GM10847 (cell line): ENCODE results near the gene GPRIN3.

Experiments
- POLR2A ChIP-seq: IDR thresholded peaks from 2 replicates; pipeline ENCODE4 v1.6.1; 2011; ENCODE audit not compliant: insufficient read length; ENCODE audit errors: extremely low read depth

Gene GPRIN3

DNA sequence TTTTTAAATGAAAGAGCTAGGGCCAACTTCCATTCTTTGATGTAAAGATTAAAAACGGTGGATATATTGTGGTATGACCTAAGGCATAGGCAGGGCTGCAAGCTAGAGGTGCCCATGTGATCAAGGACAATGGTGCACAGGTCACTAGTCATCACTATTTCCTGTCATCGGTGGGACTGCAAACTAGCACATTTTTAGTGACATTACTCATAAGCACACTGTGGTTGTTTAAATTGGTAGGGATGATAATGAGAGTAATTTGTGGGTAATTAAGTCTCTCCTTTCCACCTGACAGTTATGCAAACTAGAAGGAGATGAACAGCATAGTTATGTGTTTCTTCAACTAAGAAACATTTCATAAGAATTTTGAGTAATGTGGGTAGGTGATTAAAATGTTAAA is 85.4 kb downstream of the GPRIN3 start:
- no peak for TF ChIP-seq POLR2A

DNA sequence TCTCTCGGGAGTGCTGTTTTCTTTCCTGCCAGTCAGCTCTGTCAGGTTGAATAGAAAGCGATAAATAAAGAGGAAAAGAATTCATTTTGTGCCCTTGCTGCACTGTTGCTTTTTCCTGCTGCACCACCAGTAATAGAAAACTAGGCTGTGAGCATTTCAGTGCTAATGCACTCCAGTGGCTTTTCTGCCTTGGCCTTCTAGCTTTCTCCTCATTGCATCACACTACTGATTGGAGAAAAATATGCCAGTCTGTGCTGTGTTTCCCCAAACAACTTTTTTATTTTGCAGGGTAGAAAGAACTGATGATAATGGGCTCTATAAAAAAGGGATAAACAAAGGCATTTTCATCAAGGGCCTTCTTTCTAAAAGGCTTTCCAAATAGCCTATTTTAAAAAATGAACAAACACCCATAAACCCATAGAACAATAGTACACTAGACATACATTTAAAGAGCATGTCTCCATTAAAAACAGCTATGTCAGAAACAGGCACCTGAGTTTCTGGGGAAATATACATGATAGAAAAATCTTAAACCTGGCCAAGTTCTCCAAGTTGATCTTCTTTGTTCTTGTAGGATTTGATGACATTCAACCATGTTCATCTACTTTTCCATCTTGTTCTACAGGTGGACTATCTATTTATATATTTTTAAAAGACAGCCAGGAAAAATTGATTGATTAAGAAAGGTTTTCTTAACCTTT is 86.3 kb downstream of the GPRIN3 start:
- no peak for TF ChIP-seq POLR2A

DNA sequence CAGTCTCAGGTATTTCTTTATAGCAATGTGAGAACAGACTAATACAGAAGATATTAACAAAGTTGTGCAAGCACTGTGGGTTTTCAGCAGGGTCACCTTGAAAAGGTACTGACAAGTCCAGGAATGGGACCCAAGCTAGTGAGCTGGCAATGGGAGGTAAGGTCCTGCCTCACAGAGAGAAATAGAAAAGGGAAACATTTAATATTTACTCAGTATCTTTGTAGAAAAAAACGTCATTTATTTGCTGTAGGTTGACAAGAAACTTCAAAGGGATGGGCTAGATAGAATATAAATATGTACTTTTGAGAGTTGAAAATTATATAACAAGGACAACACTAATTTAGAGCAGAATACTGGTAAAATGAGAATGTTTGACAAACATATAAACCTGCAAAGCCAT is 89.0 kb downstream of the GPRIN3 start:
- no peak for TF ChIP-seq POLR2A

DNA sequence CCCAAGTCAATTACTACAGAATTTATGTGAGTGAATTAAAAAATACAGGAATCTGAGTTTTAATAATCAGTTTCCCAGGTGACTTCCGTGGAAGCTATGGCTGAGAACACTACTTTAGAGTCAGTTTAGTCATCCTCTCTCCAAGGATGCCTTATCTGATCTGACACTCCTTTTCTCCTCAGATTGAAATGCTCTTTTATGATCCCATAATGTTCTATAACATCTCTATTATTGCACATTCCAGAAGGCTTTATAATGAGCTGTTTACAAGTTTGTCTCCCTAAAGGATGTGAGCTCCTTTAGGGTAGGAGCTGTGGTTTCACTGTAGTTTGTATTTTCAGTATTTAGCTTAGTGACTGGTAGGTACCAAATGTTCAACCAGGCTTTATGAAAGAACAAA is 90.0 kb downstream of the GPRIN3 start:
- no peak for TF ChIP-seq POLR2A

DNA sequence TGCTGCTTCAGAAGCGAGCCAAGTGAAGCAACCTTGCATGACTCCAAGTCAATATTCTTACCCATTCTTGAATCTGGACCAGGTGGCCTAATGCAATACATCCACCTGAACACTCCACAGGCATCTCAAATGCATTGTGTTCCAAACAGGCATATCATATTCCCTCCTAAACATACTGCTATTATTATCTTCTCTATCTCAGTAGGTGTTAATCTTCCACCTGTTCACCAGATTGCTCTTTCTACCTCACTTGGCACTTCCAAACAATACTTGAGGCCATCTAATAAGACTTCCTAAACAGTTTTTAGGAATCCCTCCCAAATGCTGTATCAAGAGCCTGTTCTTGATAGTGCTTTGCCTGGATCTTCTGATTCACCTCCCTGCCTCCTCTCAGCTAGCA is 90.7 kb downstream of the GPRIN3 start:
- TF ChIP-seq POLR2A, result no peak

DNA sequence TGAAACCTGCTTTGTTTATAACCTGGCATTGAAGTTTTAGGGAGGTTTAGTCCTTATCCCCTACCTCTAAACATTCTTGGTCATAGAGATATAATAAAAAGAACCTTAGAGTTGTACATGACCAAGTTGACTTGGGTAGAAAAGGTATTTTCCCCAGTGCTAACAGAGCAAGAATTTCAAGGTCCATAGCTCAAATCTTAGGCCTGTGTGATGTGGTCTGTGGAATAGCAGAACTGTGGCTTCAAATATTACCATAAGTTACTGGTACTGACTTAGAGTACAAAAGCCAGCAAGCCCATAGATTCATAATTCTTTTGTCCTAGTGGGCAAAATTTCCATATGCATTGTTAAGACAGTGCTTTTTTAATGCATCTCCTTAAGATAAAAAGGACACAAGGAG is 91.2 kb downstream of the GPRIN3 start:
- no peak for TF ChIP-seq POLR2A

DNA sequence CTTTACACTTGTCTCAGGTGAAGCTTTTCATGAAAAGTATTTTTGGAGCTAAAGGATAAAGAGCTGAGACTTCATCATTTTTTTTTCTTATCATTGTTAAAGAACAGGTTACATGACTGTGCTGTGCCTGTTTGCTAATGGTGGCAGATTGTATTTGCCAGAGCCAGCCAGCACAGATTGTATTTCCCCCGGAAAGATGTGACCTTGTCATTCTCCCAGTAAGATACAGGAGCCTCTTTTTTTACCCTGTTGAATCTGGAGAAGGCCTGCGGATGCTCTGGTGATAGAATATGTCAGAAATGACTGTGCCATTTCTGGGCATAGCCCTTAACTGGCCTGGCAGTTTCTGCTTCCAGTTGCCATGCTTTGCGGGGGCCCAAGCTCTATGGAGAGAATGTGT is 91.9 kb downstream of the GPRIN3 start:
- TF ChIP-seq POLR2A, result no peak

DNA sequence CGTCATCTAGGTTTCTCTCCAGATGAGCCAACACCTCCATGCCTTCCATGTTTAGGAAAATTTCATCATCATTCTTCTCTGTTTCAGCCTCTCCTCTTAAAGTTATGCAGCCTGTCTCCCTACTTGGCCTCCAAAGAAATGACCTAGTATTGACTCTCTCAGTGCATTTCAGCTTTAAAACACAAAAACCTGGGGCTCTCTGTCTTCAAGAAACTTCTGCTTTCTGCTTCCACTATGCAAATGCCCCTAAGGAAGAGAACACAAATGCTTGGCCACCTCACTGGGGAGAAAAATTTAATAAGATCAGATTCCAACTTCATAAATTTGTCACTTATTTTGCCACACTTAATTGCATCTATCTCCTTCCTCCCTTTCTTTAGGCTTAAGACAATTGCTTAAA is 93.3 kb downstream of the GPRIN3 start:
- TF ChIP-seq POLR2A, result no peak

DNA sequence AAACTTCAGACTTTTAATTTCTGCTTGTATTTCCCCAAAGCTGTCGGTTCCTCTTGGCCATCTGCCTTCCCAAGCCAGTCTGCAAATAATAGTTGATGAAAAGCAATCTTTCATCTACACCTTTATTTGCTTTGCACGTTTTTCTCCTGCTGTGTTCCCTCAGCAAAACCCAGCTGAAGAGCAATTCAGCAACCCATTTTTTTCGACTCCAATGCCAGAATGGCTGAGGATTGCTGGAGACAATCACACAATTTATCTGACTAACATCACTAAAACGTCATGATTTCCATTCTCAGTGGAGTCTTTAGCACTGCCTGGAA is 94.3 kb downstream of the GPRIN3 start:
- no peak for TF ChIP-seq POLR2A

DNA sequence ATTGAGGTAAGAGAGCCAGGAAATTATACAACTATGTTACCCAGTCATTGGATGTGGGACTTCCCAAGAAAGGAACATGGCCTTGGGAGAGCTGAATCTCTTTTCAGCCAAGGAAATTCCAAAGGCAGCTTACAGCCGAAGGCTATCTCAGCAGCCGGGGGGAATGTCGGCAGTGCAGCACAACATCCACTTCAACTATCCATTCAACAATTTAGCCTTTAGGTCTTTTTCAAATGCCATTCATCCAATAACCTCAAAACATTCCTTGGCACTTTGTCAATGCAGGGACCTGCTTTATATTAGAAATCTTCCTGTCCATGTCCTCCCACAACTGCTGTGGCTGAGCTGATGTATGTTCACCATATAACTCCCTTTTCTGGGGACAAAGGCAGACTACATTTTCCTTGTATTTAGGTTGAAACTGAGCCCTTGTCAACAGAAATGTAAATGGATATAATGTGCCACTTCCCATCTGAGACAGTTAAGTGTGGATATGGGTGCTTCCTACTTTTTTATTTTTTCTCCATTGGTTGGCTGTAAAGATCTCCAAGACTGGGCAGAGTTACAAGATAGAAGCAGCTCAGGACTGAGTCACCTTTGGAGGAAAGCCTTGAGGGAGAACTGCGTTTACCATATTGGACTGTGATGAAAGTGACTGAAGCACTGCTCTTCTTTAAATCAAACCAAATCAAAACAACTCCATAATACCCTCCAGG is 94.8 kb downstream of the GPRIN3 start:
- no peak for TF ChIP-seq POLR2A

DNA sequence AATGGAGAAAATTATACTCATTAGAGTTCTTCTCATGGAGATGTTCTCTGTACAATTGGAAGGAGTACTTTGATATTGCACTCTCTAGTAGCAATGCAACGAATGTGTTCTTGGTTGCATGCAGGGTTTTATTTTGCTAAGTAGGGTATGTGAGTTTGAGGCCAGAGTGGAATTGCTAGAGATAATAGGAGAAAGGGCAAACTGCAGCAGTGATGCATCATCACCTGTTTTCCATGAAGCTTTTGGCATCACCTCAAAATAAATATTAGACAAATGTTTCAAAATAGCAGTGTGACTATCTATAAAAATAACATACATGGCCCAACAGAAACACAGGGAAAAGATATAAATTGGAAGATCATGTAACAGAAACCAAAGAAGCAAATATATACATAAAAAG is 103.0 kb downstream of the GPRIN3 start:
- no peak for TF ChIP-seq POLR2A

DNA sequence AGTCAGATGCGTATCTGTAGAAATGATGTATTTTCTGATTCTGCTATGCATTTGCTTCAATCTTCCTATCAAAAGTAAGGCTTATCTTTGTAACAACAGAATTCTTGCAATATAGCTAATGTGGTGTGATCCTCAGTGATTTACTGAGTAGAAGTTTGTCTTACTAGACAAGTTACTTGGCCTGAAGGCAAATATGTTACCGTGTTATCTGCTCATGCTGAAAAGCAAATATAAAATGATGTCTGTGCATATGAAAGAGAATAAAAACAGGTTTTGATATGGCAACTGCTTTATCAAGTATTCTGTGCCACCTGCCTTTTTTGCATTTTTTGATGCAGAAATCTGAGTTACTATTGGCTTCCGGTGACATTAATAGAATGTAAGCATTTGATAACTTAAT is 103.7 kb downstream of the GPRIN3 start:
- no peak for TF ChIP-seq POLR2A

DNA sequence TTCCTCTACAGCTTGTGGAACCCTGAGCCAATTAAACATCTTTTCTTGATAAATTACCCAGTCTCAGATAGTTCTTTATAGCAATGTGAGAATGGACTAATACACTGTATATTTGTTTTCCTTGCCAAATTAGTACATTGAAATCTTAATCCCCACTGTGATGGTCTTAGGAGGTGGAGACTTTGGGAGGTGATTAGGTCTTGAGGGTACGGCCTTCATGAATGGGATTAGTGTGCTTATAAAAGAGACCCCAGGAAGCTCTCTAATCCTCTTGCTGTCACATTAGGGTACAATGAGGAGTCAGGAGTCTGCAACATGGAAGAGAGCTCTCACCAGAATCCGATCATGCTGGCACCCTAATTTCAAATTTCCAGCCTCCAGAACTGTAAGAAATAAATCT is 109.7 kb downstream of the GPRIN3 start:
- no peak for TF ChIP-seq POLR2A

DNA sequence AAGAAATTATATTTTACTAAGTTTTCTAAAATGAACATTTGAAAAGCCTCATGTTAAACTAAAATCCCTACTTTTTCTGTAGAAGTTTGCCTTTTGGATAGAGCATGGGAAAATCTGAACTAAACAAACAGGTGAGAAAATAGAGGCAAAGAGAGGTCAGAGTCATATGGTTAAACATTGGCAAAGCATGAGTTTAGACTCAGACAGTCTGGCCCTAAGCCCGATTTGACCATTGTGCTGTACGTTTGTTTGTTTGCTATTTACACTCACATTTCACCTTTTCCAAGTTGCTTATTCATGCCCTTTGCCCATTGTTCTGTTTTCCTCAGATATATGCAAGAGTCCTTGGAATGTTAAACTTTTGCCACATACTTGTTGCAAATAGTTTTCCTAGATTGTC is 110.9 kb downstream of the GPRIN3 start:
- no peak for TF ChIP-seq POLR2A

DNA sequence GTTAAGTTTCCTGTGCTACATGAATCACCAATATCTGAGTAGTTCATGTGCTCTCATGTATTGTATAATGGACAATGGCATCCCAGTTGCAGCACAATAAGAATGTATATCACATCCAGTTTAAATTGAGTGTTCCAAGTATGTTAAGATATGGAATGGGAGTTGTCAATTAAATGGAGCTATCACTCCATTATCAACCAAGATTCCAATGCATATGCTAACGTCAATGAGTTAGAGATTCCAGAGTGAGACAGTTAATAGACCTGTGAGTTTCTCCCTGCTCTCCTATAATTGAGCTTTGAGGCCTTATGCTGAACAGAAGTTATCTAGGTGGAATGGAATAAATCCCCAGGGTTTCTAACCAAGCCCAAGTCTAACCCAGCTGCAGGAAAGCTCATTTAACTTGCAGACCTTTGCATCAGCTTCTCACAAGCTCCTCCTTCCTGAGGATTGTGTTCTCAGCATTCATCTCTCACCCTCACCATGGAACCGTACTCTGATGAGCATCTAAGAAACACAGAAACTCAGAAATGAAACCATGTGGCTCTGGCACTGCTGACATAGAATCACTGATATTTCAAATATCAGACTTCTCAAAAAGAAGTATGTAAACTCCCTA is 111.4 kb downstream of the GPRIN3 start:
- TF ChIP-seq POLR2A, result no peak

DNA sequence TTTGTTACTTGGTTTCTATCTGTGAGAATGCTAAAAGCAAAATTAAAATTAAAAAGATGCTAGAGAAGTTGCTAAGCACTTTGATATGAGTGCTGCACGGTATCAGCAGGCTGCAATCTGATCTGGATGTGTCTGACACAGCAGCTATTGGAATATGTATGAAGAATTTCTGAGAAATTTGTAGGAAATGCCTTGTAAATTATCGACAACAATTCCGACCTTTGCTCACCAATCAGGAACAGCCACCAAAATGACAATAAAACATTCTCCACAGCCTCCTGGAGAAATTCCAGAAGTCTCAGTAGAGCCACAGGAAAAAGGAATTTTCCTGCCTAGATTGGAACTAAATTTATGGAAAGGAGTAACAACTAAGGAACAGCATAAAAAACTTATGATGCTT is 113.8 kb downstream of the GPRIN3 start:
- no peak for TF ChIP-seq POLR2A
